Activated gamma-delta T cell treated with Interleukin-2 at 50 U/mL for 16 hours (primary cell): ENCODE measurements around the gene FAM187B.
A peak's percentile ranks its signal among the peaks of the same experiment; 100 is the strongest.
"Not testable (repeated sequence)": the region's sequence is repeated elsewhere in the genome, so short reads cannot be mapped to it uniquely, and the experiment has no call there.

Experiments used
- DNase-seq: peaks from one replicate; pipeline ENCODE4 v3.0.0-alpha.2; 2020

Gene FAM187B

DNA sequence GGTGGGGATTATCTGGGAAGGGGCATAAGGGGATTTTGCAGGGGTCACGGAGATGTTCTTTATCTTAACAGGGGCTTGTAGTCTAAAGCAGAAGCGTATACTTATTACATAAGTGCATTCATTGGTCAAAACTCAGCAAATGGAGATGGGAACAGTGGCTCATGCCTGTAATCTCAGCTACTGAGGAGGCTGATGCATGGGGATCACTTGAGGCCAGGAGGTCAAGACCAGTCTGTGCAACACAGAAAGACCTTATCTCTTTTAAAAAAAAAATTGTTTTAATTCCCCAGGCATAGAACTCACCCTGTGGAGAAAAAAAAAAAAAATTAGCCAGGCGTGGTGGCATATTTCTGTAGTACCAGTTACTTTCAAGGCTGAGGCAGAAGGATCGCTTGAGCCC lies 18.9 kb downstream of the FAM187B start:
- no peak for DNase-seq

DNA sequence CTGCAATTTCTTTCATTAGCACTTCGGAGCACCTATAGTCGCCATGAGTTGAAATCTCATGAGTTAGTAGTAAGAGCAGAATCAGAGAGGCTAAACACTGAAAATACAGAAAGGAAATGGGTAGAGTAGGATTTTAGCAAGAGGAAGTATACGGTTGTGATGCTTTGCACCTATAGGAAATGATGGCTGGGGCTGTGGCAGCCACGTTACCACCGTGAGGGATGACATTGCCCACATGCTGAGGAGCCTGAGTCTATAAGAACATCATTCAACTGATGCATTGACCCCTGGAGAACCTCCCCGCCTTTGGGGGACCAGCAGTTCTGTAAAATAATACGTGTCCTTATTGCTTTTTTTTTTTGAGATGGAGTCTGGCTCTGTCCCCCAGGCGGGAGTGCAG lies 20.4 kb downstream of the FAM187B start:
- no peak for DNase-seq

DNA sequence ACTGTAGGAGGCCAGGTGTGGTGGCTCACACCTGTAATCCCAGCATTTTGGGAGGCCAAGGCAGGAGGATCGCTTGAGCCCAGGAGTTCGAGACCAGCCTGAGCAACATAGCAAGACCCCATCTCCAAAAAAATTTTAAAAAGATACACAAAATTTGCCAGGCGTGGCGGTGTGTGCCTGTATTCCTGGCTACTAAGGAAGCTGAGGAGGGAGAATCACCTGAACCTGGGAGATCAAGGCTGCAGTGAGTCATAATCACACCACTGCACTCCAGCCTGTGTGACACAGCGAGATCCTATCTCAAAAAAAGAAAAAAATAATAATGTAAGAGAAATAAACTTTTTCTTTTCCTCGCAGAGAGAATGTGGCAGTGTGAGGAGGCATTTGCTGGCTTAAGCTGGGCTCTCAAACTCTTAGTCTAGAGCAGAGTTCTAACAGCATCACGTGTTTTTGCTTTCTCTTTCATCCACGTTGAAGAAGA lies 21.1 kb downstream of the FAM187B start:
- DNase-seq = peak; percentile 12

DNA sequence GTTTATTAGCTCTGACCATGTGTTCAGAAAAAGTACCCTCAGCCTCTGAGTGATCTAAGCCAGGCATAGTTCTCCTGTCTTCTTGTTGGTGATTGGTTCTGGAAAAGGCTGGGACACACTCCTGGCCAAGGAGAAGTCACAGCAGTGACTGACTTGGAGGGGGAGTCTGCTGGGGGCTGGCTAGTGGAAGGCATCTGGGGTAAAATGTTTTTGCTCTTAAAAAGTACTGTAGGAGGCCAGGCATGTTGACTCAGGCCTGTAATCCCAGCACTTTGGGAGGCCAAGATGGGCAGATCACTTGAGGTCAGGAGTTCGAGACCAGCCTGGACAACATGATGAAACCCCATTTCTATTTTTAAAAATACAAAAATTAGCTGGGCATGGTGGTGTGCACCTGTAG lies 21.7 kb downstream of the FAM187B start:
- no peak for DNase-seq

DNA sequence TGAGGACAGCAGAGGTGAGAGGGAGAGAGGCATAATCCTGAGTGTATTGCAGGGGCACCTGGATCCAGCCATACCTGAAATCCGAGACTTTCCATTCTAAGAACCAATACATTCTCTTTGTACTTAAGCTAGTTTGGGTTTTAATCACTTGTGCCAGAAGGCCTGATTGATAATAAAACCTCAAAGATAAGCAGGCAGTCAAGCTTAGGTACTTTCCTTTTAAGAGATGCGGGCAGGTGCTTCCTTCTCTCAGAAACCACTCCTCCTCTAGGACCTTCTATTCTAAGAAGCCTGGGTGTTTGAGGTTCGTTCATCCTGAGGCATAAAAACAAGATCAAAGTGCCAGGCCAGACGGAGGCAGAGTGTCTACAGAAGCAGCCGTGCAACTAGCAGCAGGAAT lies 22.2 kb downstream of the FAM187B start:
- DNase-seq = peak; percentile 51

DNA sequence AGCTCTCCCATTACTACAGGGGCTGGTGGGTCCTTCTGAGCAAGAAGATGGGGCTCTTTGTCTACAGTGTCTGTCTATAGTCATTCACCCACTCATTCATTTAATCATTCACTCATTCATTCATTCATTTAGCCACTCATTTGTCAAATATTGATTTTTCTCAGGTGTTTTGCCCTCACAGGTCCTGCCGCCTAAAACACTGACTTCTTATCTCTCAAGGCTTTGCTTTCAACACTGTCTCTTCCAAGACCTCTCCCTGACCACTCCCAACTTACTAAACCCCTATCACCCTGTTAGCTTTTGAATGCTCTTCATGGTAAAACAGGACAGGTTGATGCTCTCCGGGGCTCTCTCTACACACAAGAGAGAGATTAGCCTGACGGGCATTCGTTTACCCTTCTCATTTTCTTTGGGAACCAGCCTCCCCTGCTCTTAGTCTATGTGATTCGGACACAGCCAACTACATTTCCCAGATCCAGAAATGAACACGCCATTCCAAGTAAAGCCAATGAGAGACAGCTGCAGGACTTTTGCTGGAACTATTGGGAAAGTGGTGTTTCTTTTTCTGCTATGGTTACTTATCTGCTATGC lies 22.7 kb downstream of the FAM187B start:
- no peak for DNase-seq

DNA sequence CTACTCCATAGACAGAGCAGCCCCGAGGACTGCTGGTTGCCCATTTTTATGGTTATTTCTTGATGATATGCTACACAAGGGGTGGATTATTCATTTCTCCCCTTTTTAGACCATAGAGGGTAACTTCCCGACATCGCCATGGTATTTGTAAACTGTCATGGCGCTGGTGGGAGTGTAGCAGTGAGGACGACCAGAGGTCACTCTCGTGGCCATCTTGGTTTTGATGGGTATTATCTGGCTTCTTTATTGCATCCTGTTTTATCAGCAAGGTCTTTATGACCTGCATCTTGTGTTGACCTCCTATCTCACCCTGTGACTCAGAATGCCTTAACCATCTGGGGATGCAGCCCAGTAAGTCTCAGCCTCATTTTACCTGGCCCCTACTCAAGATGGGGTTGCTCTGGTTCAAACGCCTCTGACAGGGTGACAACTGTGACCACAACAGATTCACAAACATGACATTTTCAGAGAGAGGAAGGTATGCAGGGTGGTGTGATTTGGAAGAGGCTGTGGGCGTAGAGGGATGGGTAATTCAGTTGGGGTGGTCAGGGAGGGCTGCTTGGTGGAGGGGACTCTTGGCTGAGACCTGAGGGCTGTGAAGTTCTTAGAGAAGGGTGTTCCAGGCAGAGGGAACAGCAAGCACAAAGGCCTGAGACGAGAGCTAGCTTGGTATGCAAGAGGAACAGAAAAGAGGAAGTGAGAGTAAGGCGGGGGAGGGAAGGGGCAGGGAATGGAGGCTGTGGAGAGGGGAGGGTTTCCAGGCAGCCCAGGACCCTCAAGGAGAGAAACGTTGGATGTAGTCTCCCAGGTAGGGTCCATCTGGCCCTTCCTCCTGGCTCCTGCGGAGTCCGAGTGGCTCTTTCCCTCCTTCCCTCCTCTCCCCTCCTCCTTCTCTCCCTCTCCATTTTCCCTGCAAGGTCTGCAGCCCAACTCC lies 23.5 kb downstream of the FAM187B start:
- no peak for DNase-seq

DNA sequence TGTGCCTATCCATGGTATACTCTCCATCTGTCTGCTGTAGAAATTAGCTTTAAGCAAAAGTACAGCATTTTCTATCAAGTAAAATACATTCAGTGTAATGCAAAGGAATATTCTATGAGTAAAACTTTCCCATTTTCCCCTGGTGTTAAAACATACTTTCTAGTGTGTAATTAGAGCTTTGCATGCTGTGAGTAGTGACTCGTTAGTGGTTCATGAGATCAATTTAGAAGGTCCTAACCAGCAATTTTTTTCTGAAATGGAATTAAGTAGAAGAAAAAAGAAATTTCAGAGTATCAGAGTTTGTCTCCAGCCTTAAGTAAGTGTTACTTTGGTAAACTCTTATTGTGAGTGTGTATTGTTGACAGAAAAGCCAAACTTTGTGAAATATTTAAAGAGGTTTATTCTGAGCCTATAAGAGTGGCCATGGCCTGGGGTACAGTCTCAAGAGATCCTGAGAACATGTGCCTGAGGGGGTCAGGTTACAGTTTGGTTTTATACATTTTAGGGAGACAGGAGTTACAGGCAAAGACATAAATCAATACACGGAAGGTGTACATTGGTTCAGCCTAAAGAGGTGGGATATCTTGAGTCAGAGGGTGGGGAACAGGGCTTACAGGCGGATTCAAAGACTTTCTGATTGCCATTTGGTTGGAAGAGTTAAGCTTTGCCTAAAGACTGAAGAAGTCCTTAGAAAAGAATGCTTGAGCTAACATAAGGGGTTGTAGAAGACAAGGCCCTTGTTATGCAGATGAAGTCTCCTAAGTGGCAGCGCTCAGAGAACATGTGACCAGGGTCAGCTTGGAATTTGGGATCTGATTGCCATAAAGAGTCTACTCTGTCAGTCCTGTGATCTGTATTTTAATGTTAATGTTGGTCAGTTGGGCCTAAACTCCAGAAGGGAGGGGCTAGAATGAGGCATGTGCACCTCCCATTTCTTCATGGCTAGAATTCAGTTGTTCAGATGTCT lies 25.5 kb downstream of the FAM187B start:
- no peak for DNase-seq

DNA sequence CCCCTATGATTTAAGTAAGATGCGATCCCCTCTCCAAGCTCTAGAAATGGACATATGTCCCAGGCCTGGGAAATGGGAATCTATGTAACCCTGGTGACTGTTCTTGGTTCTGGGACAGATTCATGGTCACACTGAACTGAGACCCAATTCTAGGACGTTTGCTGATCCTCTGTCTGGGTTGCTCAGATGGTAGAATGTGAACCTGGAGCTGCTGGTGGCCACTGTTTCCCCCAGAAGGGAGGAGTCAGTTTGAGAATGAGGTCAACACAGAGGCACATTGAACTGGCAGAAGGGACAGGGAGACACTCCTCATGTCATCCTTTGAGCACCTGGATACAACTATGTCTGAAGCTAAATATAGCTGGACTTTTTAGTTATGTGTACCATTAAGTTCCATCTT lies 29.1 kb downstream of the FAM187B start:
- DNase-seq = no peak

DNA sequence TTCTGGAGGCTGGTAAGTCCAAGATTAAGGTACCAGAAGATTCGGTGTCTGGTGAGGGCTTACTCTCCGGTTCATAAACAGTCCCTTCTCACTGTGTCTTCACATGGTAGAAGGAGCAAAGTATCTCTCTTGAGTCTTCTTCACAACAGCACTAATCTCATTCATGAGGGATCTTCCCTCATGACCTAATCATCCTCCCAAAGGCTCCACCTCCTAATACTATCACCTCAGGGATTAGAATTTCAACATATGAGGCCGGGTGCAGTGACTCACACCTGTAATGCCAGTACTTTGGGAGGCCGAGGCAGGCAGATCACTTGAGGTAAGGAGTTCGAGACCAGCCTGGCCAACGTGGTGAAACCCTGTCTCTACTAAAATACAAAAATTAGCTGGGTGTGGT lies 31.7 kb downstream of the FAM187B start:
- DNase-seq = not testable (repeated sequence)

DNA sequence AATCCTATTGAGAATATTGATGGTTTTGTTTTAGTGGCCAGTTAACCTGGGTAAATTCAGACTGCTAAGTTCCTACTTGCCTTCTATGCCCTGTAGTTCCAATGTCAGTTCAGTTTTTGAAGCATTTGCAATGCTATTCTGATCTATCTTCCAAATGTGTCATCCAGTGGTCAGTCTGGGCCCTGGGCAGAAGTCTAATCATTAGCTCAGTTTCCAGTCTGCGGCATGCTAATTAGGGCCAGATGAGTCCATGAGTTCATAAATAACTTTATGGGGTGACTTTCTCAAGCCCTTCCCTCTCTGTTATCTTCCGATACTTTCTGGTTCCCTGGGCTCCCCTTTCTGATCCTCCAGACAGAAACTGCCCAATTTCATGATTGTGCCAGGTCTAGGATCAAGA lies 32.7 kb downstream of the FAM187B start:
- no peak for DNase-seq

DNA sequence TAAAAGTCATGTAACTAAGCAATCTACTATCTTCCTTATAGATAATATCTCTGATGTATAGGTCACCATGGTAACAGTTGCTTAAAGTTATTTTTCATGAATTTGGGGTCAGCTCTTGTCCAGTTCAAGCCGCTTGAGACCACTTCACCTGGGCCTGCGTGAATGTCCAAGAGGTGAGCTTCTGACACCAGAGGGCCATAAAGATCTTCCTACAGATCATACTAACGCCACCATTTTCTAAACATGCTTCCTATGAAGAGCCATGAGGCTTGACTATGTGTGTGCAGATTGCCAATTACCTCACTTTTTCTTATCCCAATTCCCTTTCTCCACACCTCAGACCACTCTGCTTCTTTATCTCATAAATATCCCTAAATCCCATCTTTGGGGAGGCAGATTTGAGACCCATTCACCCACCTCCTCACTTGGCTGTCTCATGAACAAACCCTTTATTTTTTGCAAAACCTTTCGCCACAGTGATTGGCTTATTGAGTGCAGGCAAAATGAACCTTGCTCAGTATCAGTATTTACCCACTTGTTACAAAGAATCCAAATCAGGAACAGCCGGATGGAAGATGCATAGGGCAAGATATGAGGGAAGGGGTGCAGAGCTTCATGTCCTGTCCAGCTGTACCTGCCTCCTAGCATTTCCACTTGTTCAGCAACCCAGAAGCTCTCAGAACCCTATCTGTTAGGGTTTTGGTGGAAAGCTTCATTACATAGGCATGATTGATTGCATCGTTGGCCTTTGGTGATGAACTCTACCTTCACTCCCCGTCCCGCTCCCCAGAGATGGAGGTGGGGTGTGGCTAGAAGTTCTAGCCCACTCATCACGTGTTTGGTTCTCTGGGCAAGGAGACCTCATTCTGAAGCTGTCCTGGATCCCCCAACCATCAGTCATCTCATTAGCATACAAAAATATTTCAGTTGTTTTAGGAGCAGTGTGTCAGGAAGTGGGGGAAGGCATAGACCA lies 34.2 kb downstream of the FAM187B start:
- no peak for DNase-seq

DNA sequence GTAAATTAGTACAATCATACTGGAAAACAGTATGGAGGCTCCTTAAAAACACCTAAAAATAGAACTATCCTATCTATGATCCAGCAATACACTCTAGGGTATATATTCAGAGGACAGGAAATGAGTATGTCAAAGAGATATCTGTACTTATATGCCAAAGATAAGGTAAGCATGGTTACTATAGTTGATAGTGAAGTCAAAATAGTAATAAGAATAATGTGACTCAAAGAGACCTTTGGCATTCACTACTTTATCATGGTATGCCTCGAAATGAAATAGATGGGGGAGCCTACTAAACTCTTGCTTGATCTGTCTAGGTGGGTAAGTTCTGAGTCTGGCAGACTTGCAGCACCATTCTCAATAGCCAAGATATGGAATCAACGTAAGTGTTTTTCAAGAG lies 43.7 kb downstream of the FAM187B start:
- no peak for DNase-seq

DNA sequence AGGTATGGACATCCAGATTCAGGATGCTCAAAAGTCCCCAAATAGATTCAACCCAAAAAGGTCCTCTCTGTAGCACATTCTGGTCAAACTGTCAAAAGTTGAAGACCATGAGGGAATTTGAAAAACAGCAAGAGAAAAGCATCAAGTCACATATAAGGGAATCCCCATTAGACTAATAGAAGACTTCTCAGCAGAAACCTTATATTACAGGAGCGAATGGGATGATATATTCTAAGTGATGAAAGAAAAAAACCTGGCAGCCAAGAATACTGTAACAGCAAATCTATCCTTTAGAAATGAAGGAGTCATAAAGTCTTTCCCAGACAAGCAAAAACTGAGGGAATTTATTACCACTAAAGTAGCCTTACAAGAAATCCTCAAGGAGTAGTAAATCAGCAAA lies 44.3 kb downstream of the FAM187B start:
- DNase-seq = no peak

DNA sequence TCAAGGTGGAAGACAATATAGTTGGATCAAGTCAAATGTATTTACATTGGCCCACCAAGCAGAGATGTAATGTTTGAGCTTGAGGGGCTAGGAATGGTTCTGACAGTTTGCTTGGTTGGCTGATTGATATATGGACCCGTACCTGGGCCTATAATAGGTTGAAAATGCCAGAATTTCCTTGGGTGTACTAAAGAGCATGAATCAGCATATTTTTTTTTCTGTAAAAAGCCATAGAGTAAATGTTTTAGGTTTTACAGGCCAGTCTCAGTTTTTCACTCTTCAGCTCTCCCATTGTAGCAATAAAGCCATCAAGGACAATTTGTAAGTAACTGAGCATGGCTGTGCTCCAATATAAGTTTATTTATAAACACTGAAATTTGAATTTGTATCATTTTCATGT lies 47.2 kb downstream of the FAM187B start:
- no peak for DNase-seq

DNA sequence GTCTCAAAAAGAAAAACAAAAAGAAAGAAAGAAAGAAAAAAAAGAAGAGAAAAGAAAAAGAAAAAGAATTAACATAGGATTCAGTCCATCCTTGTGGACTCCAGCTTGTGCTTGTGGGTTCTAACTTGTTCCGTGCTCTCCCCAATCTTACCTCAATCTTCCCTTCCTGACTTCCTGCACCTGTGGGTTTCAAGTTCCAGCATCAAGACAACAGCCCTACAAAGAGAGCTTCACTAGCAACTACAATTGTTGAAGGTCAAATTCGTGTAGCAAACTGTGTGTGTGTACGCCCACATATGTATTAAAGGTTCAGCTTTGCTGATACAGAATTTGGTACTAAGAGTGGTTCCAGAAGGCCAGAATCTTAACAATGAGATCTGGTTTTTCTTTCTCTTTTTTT lies 48.7 kb downstream of the FAM187B start:
- no peak for DNase-seq

DNA sequence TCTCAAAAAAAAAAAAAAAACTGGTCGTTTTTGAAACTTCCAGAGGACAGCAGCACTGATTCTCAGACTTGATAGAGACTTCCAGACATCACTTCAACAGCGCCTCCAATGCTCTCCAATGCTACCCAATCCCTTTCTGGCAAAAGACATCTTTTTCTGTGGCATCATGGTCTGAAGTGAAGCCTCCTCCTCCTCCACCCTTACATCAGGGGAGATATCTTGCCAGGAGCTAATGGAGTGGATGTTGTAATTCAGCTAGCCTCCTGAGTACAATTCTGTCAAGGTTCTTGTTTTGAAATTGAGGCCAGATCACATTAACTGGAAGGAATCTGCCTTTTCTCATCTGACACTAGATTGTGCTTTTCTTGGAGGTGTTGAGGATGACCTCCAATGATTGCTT lies 49.8 kb downstream of the FAM187B start:
- DNase-seq = no peak

DNA sequence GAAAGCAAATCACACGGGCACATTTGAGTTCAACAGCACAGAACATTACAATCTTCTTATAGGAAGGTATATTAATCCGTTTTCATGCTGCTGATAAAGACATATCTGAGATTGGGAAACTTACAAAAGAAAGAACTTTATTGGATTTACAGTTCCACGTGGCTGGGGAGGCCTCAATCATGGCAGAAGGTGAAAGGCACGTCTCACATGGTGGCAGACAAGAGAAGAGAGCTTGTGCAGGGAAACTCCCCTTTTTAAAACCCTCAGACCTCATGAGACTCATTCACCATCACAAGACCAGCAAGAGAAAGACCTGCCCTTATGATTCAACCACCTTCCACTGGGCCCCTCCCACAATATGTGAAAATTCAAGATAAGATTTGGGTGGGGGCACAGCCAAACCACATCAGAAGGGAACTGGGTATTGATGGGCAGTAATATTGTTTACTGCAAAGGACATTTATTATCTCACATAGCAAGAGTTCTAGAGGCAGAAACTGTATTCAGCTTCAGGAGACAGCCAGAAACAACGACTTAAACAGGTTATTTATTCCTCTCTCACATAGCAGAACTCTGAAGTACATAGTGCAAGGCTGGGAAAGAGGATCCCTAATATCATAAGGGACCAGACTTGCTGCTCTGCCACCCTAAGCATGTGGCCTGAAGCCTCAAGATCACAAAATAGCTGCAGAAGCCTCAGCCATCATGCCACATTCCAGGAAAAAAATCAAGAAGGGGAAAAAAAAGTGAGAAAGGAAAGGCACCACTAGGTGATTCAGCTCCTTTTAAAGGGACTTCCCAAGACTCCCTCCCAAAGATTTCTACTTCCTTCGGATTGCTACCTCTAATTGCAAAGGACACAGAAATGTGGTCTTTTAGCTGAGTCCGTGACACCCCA lies 50.9 kb downstream of the FAM187B start:
- no peak for DNase-seq

DNA sequence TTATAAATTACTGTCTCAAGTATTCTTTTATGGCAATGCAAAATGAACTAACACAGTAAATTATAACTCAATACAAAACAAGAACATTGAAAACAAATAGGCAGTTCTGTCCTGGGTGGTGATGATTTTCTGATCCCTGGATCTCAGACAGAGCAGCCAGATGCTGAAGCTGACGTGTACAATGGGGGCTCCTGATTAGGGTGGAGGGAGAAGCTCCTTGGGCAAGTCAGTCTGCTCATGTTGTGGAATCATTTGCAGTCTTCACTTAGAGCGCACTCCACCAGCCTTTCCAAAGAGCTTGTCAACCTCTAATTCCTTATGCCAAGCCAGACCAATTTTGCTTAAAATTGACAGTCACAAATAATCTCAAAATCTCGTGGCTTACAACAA lies 52.4 kb downstream of the FAM187B start:
- no peak for DNase-seq
